Measurements from ENCODE around the gene MELK. TPM values are rescaled to one million over a fixed set of nuclear protein-coding genes. Genes with fewer than 3 reads are reported as not detected.
"Not testable (repeated sequence)": the region's sequence is repeated elsewhere in the genome, so short reads cannot be mapped to it uniquely, and the experiment has no call there.

Gene MELK
- total and polyA plus RNA-seq, 2 donors from 2014 or later, result 1.1 TPM; not detected in 1

- no peaks in the 10 kb centered on the region for H3K36me3 ChIP-seq (ENCODE audit: control insufficient read depth in 2 of 3, insufficient read depth in 3 of 3, low read length in 3 of 3)
- no peak overlapping the region for H3K27ac ChIP-seq (ENCODE audit: low read depth in 2 of 2, low read length in 2 of 2)
- FAIRE-seq (no peak), DNase-seq (no peak)
- H3K9ac ChIP-seq (ENCODE audit: low read length in 3 of 3), result no peak overlapping the region
- intact Hi-C loops (cut with DNase I), result no loop called here
- H3K4me1 ChIP-seq (ENCODE audit: control insufficient read depth in 2 of 3, insufficient read depth in 2 of 3, low read depth in 1 of 3, low read length in 3 of 3), result no peaks in the 10 kb centered on the region
- no peak overlapping the region for H3K4me3 ChIP-seq (ENCODE audit: low read length in 3 of 3)
- H3K27me3 ChIP-seq (ENCODE audit: control insufficient read depth, insufficient read depth, low read length), result no peaks in the 10 kb centered on the region
- H3K9me3 ChIP-seq (ENCODE audit: control insufficient read depth in 2 of 3, insufficient read depth in 1 of 3, low read length in 3 of 3), result no peaks in the 10 kb centered on the region
- TF ChIP-seq, protein P1, sequence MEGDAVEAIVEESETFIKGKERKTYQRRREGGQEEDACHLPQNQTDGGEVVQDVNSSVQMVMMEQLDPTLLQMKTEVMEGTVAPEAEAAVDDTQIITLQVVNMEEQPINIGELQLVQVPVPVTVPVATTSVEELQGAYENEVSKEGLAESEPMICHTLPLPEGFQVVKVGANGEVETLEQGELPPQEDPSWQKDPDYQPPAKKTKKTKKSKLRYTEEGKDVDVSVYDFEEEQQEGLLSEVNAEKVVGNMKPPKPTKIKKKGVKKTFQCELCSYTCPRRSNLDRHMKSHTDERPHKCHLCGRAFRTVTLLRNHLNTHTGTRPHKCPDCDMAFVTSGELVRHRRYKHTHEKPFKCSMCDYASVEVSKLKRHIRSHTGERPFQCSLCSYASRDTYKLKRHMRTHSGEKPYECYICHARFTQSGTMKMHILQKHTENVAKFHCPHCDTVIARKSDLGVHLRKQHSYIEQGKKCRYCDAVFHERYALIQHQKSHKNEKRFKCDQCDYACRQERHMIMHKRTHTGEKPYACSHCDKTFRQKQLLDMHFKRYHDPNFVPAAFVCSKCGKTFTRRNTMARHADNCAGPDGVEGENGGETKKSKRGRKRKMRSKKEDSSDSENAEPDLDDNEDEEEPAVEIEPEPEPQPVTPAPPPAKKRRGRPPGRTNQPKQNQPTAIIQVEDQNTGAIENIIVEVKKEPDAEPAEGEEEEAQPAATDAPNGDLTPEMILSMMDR (IDR thresholded peaks at IDR 0.05; ENCODE audit: borderline replicate concordance, extremely low read depth, insufficient read depth), result no peak
Observed at GRCh38 chr9:36566813-36567221, 5.9 kb upstream of the MELK start.

- FAIRE-seq; H3K9ac ChIP-seq (ENCODE audit: low read length in 3 of 3); intact Hi-C loops (cut with DNase I); H3K27me3 ChIP-seq (ENCODE audit: control insufficient read depth, insufficient read depth, low read length); H3K27ac ChIP-seq (ENCODE audit: low read depth in 2 of 2, low read length in 2 of 2); H3K4me1 ChIP-seq (ENCODE audit: control insufficient read depth in 2 of 3, insufficient read depth in 2 of 3, low read depth in 1 of 3, low read length in 3 of 3); H3K36me3 ChIP-seq (ENCODE audit: control insufficient read depth in 2 of 3, insufficient read depth in 3 of 3, low read length in 3 of 3); DNase-seq; H3K4me3 ChIP-seq (ENCODE audit: low read length in 3 of 3); H3K9me3 ChIP-seq (ENCODE audit: control insufficient read depth in 2 of 3, insufficient read depth in 1 of 3, low read length in 3 of 3): not testable (repeated sequence)
Observed at GRCh38 chr9:36568681-36569080, 4.0 kb upstream of the MELK start.

- H3K9ac ChIP-seq (ENCODE audit: low read length in 3 of 3), result no peak overlapping the region
- H3K9me3 ChIP-seq (ENCODE audit: control insufficient read depth in 2 of 3, insufficient read depth in 1 of 3, low read length in 3 of 3), result no peaks in the 10 kb centered on the region
- no peak overlapping the region for H3K27ac ChIP-seq (ENCODE audit: low read depth in 2 of 2, low read length in 2 of 2)
- no peaks in the 10 kb centered on the region for H3K27me3 ChIP-seq (ENCODE audit: control insufficient read depth, insufficient read depth, low read length)
- no peaks in the 10 kb centered on the region for H3K36me3 ChIP-seq (ENCODE audit: control insufficient read depth in 2 of 3, insufficient read depth in 3 of 3, low read length in 3 of 3)
- TF ChIP-seq, protein P1 (IDR thresholded peaks at IDR 0.05; ENCODE audit: borderline replicate concordance, extremely low read depth, insufficient read depth), result no peak
- H3K4me1 ChIP-seq (ENCODE audit: control insufficient read depth in 2 of 3, insufficient read depth in 2 of 3, low read depth in 1 of 3, low read length in 3 of 3), result peaks cover 0 to 6% (median 0%) of the 10 kb centered on the region in 3 donors
- H3K4me3 ChIP-seq (ENCODE audit: low read length in 3 of 3), result no peak overlapping the region
- no peak for DNase-seq
- intact Hi-C loops (cut with DNase I), result no loop called here
- FAIRE-seq, result no peak
Observed at GRCh38 chr9:36571333-36571732, 1.4 kb upstream of the MELK start.

DNA sequence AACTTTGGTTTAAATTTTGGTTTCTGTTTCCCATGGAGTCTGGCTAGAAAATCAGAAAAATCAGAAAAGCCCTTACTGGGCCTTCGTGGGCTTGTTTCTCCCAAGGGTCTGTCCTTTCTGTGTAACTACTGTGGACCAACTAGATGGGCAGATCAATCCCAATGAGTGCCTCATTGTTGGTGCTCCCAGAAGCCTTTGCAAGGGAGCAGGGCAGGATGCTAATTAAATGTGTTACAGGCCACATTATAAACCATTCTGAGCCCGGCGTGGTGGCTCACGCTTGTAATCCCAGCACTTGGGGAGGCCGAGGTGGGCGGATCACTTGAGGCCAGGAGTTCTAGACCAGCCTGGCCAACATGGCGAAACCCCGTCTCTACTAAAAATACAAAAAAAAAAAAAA is 1.4 kb downstream of the MELK start:
- intact Hi-C loops (cut with DNase I), result not testable (repeated sequence)

More for the DNA sequence above, 1.4 kb downstream of the MELK start:
- H3K36me3 ChIP-seq (ENCODE audit: control insufficient read depth in 2 of 3, insufficient read depth in 3 of 3, low read length in 3 of 3); H3K9ac ChIP-seq (ENCODE audit: low read length in 3 of 3); H3K4me3 ChIP-seq (ENCODE audit: low read length in 3 of 3); DNase-seq; FAIRE-seq; H3K9me3 ChIP-seq (ENCODE audit: control insufficient read depth in 2 of 3, insufficient read depth in 1 of 3, low read length in 3 of 3); H3K4me1 ChIP-seq (ENCODE audit: control insufficient read depth in 2 of 3, insufficient read depth in 2 of 3, low read depth in 1 of 3, low read length in 3 of 3); H3K27me3 ChIP-seq (ENCODE audit: control insufficient read depth, insufficient read depth, low read length); H3K27ac ChIP-seq (ENCODE audit: low read depth in 2 of 2, low read length in 2 of 2): not testable (repeated sequence)

All from kidney (tissue), 14 donors.